Measurements from ENCODE around the gene TUSC2.

DNA sequence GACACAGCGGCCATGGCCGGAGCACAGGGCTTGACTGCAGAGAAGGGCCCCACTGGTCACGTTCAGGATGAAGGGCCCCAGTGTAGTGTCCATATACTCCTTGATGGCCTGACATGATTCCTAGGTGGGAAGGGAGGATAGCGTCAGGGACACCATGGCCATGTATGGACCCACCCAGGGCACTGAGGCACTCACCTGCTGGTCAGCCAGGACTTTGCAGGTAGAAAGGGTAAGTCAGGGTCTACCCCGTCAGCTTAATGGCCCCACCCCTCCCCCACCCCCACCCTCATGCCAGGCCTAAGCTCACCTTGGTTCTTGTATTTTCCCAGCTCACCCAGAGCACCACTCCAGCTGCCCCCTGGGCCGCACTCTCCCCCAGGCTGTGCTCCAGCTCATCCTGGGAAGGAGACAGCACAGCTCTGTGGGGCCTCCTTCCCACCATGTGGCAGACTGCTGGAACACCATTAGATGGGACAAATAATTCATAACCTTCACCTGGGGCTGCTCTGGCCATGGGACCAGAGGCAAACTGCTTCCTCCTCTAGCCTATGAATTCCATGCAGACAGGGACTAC, 27.3 kb downstream of the TUSC2 start:
- TF ChIP-seq EZH2 (IDR thresholded peaks at IDR 0.05; ENCODE audit: borderline replicate concordance, insufficient read depth, low read length, poor library complexity, severe bottlenecking), result no peak
- TF ChIP-seq, protein P1, sequence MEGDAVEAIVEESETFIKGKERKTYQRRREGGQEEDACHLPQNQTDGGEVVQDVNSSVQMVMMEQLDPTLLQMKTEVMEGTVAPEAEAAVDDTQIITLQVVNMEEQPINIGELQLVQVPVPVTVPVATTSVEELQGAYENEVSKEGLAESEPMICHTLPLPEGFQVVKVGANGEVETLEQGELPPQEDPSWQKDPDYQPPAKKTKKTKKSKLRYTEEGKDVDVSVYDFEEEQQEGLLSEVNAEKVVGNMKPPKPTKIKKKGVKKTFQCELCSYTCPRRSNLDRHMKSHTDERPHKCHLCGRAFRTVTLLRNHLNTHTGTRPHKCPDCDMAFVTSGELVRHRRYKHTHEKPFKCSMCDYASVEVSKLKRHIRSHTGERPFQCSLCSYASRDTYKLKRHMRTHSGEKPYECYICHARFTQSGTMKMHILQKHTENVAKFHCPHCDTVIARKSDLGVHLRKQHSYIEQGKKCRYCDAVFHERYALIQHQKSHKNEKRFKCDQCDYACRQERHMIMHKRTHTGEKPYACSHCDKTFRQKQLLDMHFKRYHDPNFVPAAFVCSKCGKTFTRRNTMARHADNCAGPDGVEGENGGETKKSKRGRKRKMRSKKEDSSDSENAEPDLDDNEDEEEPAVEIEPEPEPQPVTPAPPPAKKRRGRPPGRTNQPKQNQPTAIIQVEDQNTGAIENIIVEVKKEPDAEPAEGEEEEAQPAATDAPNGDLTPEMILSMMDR (IDR thresholded peaks at IDR 0.05; ENCODE audit: poor library complexity, severe bottlenecking), result no peak
- no peak for TF ChIP-seq POLR2AphosphoS5 (IDR thresholded peaks at IDR 0.05)
- TF ChIP-seq TAF1 (IDR thresholded peaks at IDR 0.05; ENCODE audit: low read depth), result no peak
- TF ChIP-seq EP300 (conservative IDR thresholded peaks at IDR 0.05; ENCODE audit: poor library complexity, severe bottlenecking), result no peak
- no peak for TF ChIP-seq RAD21 (conservative IDR thresholded peaks at IDR 0.05)
- TF ChIP-seq, protein P2, sequence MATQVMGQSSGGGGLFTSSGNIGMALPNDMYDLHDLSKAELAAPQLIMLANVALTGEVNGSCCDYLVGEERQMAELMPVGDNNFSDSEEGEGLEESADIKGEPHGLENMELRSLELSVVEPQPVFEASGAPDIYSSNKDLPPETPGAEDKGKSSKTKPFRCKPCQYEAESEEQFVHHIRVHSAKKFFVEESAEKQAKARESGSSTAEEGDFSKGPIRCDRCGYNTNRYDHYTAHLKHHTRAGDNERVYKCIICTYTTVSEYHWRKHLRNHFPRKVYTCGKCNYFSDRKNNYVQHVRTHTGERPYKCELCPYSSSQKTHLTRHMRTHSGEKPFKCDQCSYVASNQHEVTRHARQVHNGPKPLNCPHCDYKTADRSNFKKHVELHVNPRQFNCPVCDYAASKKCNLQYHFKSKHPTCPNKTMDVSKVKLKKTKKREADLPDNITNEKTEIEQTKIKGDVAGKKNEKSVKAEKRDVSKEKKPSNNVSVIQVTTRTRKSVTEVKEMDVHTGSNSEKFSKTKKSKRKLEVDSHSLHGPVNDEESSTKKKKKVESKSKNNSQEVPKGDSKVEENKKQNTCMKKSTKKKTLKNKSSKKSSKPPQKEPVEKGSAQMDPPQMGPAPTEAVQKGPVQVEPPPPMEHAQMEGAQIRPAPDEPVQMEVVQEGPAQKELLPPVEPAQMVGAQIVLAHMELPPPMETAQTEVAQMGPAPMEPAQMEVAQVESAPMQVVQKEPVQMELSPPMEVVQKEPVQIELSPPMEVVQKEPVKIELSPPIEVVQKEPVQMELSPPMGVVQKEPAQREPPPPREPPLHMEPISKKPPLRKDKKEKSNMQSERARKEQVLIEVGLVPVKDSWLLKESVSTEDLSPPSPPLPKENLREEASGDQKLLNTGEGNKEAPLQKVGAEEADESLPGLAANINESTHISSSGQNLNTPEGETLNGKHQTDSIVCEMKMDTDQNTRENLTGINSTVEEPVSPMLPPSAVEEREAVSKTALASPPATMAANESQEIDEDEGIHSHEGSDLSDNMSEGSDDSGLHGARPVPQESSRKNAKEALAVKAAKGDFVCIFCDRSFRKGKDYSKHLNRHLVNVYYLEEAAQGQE (IDR thresholded peaks at IDR 0.05; ENCODE audit: borderline replicate concordance), result no peak
- TF ChIP-seq SMC3 (conservative IDR thresholded peaks at IDR 0.05; ENCODE audit: poor library complexity), result no peak

Data from neural cell (in vitro differentiated cells).